ENCODE results near the gene EEPD1. TPM values are rescaled to one million over a fixed set of nuclear protein-coding genes. Genes with fewer than 3 reads are reported as not detected.
"Not testable (repeated sequence)": the region's sequence is repeated elsewhere in the genome, so short reads cannot be mapped to it uniquely, and the experiment has no call there.

EEPD1 gene
- polyA plus RNA-seq, 3 donors from 2014 or later = 1.3 to 4.4 (median 2.1) TPM

DNA sequence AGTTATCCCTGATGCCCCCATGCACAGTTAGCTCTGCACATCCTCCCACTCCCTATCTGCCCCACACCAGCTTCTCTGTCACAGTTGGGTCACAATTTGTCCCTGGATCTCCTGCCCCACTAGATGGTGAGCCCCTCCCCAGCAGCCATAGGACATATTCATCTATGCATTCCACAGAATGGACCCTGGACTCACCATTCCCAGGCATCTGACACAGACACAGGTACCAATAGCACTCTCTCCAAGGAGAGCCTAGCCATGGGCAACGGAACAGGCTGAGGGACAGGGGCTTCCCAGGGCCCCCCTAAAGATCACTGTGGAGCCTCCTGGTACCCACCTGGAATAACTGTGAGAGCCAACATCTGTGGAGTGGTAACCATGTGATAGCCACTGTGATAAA, 34.7 kb upstream of the EEPD1 start:
- Mint-ChIP-seq H3K4me3 (no peak overlapping the region), H3K4me1 (no peaks in the 10 kb centered on the region), H3K27me3 (ENCODE audit: low read depth in 3 of 3) (peaks cover 2 to 10% (median 3%) of the 10 kb centered on the region in 3 donors), H3K27ac (no peak overlapping the region), H3K36me3 (no peaks in the 10 kb centered on the region), H3K9me3 (peaks cover 0 to 4% (median 1%) of the 10 kb centered on the region in 6 donors)
- no peak for DNase-seq

- DNase-seq = no peak
- H3K4me3 Mint-ChIP-seq = no peak overlapping the region
- peaks cover 2 to 14% (median 3%) of the 10 kb centered on the region in 3 donors for H3K27me3 Mint-ChIP-seq (ENCODE audit: low read depth in 3 of 3)
- peaks cover 0 to 4% (median 2%) of the 10 kb centered on the region in 6 donors for H3K9me3 Mint-ChIP-seq
- H3K36me3 Mint-ChIP-seq = no peaks in the 10 kb centered on the region
- no peak overlapping the region for H3K27ac Mint-ChIP-seq
- H3K4me1 Mint-ChIP-seq = no peaks in the 10 kb centered on the region
These were observed 33.9 kb upstream of the EEPD1 start for GRCh38 chr7:36119005-36119706.

- not testable (repeated sequence) for DNase-seq, H3K4me1 Mint-ChIP-seq, H3K36me3 Mint-ChIP-seq, H3K27ac Mint-ChIP-seq, H3K9me3 Mint-ChIP-seq, H3K4me3 Mint-ChIP-seq
- peaks cover 2 to 17% (median 3%) of the 10 kb centered on the region in 3 donors for H3K27me3 Mint-ChIP-seq (ENCODE audit: low read depth in 3 of 3)
These were observed 32.9 kb upstream of the EEPD1 start for GRCh38 chr7:36119983-36120646.

- not testable (repeated sequence) for H3K4me3 Mint-ChIP-seq, H3K9me3 Mint-ChIP-seq, DNase-seq, H3K4me1 Mint-ChIP-seq, H3K36me3 Mint-ChIP-seq, H3K27ac Mint-ChIP-seq
- H3K27me3 Mint-ChIP-seq (ENCODE audit: low read depth in 3 of 3) = peaks cover 2 to 13% (median 3%) of the 10 kb centered on the region in 3 donors
These were observed 27.4 kb upstream of the EEPD1 start for GRCh38 chr7:36125630-36126029.

DNA sequence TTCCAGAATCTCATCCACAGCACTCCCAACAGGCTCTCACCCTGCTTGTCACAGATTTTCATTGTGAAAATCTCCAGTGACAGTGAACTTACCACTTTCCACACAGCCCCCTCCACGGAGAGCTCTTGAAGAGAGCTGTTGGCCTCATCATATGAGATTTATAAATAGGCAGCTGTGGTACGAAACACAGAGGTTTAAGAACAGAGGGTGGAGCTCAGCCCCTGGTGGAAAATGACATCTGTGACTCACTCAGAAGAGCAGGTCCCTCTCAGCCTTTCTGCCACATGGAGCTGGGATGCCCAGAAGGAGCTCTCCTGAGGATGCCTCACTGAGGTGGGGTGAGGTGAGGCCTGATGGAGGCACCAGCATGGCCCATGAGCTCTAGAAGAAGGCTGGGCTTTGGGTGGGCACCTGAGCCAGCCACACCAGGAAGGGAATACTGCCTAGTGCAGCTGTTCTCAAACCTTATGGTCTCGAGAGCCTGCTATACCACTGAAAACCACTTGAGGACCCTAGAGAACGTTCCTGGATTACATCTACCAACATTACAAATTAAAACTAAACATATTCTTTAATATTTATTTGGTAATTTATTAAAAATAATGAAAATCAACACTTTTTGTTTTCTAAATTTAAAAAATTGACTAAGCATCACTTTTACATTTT, 25.8 kb upstream of the EEPD1 start:
- Mint-ChIP-seq H3K27ac (no peak overlapping the region), H3K4me1 (no peaks in the 10 kb centered on the region), H3K36me3 (no peaks in the 10 kb centered on the region), H3K27me3 (ENCODE audit: low read depth in 3 of 3) (peaks cover 0 to 13% (median 5%) of the 10 kb centered on the region in 3 donors), H3K9me3 (peaks cover 0 to 5% (median 1%) of the 10 kb centered on the region in 6 donors), H3K4me3 (no peak overlapping the region)
- DNase-seq = no peak

DNA sequence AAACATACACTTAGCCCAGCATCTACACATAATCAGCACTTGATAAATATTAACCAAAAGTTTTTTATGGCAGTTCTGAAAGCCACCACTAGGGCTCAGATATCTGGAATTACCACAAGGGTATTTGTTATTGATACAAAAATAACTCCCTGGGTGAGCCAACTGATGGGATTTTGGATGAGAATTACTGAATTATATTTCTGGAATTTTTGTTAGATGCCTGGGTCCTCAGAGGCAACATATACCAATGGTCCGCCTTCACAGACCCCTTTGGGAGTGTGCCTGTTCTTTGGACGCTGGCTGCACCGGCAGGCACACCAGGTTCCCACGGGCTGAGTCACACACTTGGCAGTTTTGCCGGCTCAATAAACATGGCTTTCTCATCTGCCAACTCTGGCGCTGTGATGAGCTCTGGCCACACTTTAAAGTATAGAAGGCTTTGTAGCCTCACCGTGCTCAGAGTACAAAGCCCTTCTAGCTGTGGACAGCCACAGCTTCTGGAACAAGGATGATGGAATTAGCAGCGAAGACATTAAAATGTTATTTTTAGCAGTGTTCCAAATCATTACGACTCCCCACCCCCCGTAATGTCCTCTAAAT, 24.5 kb upstream of the EEPD1 start:
- peaks cover 0 to 5% (median 0%) of the 10 kb centered on the region in 6 donors for H3K9me3 Mint-ChIP-seq
- no peak overlapping the region for H3K4me3 Mint-ChIP-seq
- DNase-seq = no peak
- H3K27ac Mint-ChIP-seq = no peak overlapping the region
- H3K27me3 Mint-ChIP-seq (ENCODE audit: low read depth in 3 of 3) = peaks cover 0 to 7% (median 6%) of the 10 kb centered on the region in 3 donors
- H3K4me1 Mint-ChIP-seq = no peaks in the 10 kb centered on the region
- H3K36me3 Mint-ChIP-seq = no peaks in the 10 kb centered on the region

DNA sequence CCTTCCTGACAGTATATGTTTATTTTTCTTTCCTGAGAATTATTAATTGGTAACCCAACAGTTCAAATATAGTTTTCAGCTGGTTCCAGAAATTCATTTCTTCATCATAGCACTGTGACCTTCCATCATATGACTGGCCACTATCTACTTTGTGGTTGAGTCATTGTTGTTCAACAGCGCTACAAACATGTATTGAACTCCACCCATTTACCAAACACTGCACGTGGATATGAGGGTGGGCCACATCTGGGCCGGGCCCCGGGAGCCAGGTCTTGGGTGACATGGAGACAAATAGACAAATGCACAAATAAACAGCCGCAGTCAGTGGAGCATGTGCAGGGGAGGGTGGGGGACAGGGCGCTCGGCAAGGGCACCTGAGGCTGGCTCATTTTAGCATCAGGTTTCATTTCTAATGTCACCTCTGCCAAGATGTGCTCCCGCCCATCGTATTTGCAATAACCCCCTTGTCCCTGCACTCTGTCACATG, 24.0 kb upstream of the EEPD1 start:
- DNase-seq = no peak
- Mint-ChIP-seq H3K36me3 (no peaks in the 10 kb centered on the region), H3K9me3 (peaks cover 0 to 4% (median 0%) of the 10 kb centered on the region in 6 donors), H3K4me1 (no peaks in the 10 kb centered on the region), H3K4me3 (no peak overlapping the region), H3K27ac (no peak overlapping the region), H3K27me3 (ENCODE audit: low read depth in 3 of 3) (peaks cover 0 to 6% (median 4%) of the 10 kb centered on the region in 3 donors)

DNA sequence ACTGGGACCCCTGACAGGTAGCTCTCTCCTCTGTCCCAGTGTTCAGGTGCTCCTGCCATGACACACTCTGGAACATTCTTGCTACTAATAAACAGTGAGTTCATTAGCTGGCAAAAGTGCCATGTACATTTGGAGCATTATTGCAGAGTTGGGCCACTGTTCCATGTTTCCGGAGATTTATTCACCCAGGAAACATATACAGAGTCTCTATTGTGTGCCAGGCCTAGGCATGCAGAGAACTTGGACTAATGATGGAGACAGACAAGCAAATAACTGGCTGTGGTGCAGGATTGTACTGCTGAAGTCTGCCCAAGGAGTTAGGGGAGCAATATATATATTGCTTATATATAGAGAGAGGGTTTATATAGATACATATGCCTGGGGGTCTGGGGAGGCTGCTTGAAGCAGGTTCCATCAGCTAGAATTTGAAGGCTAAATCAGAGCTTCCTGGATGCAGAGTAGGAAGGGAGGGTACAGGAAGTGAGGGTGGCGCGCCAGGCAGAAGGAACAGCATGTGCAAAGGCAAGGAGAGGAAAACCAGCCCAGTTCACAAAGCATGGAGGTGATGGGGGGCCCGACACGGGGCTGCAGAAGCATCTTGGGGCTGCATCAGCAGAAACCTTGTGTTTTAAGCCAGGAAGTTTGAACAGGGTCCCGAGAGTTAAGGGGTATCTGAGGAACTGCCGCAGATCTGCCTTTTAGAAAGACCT, 22.7 kb upstream of the EEPD1 start:
- Mint-ChIP-seq H3K9me3 (no peaks in the 10 kb centered on the region), H3K27me3 (ENCODE audit: low read depth in 3 of 3) (peaks cover 0 to 6% (median 0%) of the 10 kb centered on the region in 3 donors), H3K27ac (no peak overlapping the region), H3K36me3 (no peaks in the 10 kb centered on the region), H3K4me3 (no peak overlapping the region), H3K4me1 (no peaks in the 10 kb centered on the region)
- DNase-seq = no peak

DNA sequence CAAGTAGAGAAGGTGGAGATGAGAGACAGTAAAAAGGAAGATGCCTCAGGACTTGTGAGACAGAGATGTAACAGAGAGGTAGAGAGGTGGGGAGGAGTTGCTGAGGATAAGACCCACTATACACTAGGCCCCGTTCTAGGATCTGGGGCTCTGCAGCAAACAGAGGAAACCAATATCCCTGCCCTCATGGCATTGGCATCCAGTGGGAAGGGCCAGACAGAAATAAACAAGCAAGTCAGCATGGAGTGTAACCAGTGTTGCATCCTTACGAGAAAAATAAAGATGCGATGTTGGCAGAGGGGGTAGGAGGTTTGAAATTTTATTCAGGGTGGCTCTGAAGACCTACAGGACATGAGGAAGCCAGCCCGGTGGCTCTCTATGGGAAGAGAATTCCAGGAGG, 22.0 kb upstream of the EEPD1 start:
- Mint-ChIP-seq H3K36me3 (no peaks in the 10 kb centered on the region), H3K27ac (no peak overlapping the region), H3K27me3 (ENCODE audit: low read depth in 3 of 3) (peaks cover 0 to 8% (median 0%) of the 10 kb centered on the region in 3 donors), H3K4me3 (no peak overlapping the region), H3K4me1 (no peaks in the 10 kb centered on the region), H3K9me3 (no peaks in the 10 kb centered on the region)
- DNase-seq = no peak

DNA sequence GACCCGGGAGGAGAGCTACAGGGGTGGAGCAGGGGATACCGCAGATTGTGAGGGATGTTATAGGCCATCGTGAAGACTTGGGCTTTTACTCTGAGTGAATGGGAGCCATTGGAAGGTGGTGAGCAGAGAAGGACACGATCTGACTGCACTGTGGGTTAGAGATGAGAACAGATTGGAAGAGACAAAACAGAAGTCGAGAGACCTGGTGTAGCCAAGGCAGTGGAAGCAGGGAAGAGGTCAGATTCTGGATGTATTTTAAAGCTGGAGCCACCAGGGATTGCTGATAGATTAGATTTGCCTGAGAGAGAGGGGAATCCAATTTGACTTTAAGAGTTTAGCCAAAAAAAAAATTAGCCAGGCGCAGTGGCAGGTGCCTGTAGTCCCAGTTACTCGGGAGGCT, 21.6 kb upstream of the EEPD1 start:
- Mint-ChIP-seq H3K27me3 (ENCODE audit: low read depth in 3 of 3) (peaks cover 0 to 8% (median 2%) of the 10 kb centered on the region in 3 donors), H3K4me3 (no peak overlapping the region), H3K27ac (no peak overlapping the region), H3K36me3 (no peaks in the 10 kb centered on the region), H3K9me3 (no peaks in the 10 kb centered on the region), H3K4me1 (no peaks in the 10 kb centered on the region)
- no peak for DNase-seq

DNA sequence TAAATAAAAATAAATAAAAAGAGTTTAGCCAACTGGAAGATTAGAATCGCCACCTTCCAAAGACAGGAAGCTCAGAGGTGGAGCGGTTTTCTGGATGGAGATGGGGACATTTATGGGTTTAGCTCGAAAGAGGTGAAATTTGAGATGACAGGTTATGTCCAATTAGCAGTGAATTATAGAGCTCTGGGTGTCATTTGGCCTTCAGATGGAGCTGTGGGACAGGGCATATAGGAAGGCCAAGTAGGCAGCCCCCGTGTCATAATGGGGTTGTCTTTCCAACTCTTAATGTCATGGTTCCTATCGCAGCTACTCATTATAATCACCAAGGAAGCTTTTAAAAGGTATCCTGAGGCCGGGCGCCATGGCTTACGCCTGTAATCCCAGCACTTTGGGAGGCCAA, 21.0 kb upstream of the EEPD1 start:
- no peaks in the 10 kb centered on the region for H3K36me3 Mint-ChIP-seq
- H3K4me1 Mint-ChIP-seq = no peaks in the 10 kb centered on the region
- H3K27me3 Mint-ChIP-seq (ENCODE audit: low read depth in 3 of 3) = peaks cover 0 to 6% (median 2%) of the 10 kb centered on the region in 3 donors
- H3K27ac Mint-ChIP-seq = no peak overlapping the region
- no peak for DNase-seq
- no peak overlapping the region for H3K4me3 Mint-ChIP-seq
- no peaks in the 10 kb centered on the region for H3K9me3 Mint-ChIP-seq

DNA sequence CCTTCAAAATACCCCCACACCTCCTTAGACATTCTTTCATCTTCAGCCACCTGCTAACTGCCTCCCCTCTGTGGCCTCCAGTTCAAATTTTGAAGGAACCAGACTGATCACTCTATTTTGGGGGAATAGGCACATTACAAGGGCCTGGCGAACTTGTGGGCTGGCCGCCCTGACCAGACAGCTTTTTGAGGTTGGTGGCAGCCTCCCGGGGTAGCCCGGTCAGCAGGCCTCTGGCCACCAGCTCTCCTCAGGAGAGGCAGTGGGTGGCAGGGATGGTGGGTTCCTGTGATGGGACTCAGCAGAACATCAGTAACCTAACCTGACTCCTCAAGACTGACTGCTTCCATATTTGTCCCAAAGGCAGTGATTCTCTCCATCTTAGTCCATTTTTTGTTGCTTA, 17.4 kb upstream of the EEPD1 start:
- Mint-ChIP-seq H3K4me1 (no peaks in the 10 kb centered on the region), H3K36me3 (no peaks in the 10 kb centered on the region), H3K27me3 (ENCODE audit: low read depth in 3 of 3) (peaks cover 0 to 8% (median 6%) of the 10 kb centered on the region in 3 donors), H3K27ac (no peak overlapping the region), H3K9me3 (peaks cover 0 to 6% (median 0%) of the 10 kb centered on the region in 6 donors), H3K4me3 (no peak overlapping the region)
- DNase-seq = no peak

- H3K4me1 Mint-ChIP-seq = no peaks in the 10 kb centered on the region
- H3K9me3 Mint-ChIP-seq = peaks cover 0 to 7% (median 0%) of the 10 kb centered on the region in 6 donors
- no peak overlapping the region for H3K4me3 Mint-ChIP-seq
- no peak for DNase-seq
- H3K27ac Mint-ChIP-seq = no peak overlapping the region
- no peaks in the 10 kb centered on the region for H3K36me3 Mint-ChIP-seq
- peaks cover 0 to 11% (median 4%) of the 10 kb centered on the region in 3 donors for H3K27me3 Mint-ChIP-seq (ENCODE audit: low read depth in 3 of 3)
These were observed 15.8 kb upstream of the EEPD1 start for GRCh38 chr7:36137258-36137657.
